NK-92 treated with Interleukin-12 subunit alpha and Interleukin-12 subunit beta, amount 100 ng/mL, for 24 hours (cell line): Measurements from ENCODE around the gene TMUB1.
"Not testable (repeated sequence)": the region's sequence is repeated elsewhere in the genome, so short reads cannot be mapped to it uniquely, and the experiment has no call there.

ENCODE experiments used
- DNase-seq: peaks from one replicate; lab custom pipeline; 2025; lab: John Stamatoyannopoulos, UW

TMUB1 gene

GRCh38 chr7:151053096-151053495, 30.2 kb downstream of the TMUB1 start:
- DNase-seq = no peak

DNA sequence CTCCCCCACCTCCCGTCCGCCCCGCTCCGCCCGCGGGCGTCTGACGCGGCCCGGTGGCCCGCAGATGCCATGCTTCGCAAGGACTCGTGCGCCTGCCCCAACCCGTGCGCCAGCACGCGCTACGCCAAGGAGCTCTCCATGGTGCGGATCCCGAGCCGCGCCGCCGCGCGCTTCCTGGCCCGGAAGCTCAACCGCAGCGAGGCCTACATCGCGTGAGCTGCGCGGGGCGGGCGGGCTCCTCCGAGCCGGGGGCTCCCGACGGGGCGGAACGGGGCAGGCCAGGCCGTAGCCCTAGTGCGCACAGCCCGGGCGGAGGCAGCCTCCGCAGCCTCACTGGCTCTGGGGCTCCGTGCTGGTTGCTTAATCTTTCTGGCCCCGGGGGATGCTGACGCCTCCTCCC, 32.2 kb downstream of the TMUB1 start:
- no peak for DNase-seq

- DNase-seq = no peak
Measured at GRCh38 chr7:151048911-151049463, 34.3 kb downstream of the TMUB1 start.

GRCh38 chr7:151047976-151048815, 35.1 kb downstream of the TMUB1 start, which contains the start of gene ASIC3:
ASIC3 (plus strand) TSS chr7:151048531; CDS start chr7:151048886, 355 bp downstream.
- DNase-seq = no peak

- DNase-seq = no peak
Measured at GRCh38 chr7:151046603-151047573, 36.4 kb downstream of the TMUB1 start.

DNA sequence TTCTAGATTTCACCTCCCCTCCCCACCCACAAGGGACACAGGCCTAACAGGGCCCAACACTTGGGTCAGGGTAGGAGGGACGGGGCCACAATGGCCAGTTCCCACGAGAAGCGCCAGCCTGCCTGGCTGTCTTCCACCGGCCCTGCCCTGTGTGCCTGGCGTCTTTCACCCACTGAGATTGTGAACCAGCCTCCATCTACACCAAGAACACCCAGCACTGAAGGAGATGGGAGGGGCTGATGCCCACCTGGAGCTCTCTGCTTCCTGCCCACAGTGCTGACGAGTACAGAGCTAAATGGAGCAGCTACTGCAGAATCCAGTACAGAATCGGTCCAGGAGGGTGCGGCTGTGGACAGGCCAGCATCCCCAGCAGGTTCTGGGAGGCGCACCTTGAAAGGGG, 37.3 kb downstream of the TMUB1 start:
- no peak for DNase-seq

DNA sequence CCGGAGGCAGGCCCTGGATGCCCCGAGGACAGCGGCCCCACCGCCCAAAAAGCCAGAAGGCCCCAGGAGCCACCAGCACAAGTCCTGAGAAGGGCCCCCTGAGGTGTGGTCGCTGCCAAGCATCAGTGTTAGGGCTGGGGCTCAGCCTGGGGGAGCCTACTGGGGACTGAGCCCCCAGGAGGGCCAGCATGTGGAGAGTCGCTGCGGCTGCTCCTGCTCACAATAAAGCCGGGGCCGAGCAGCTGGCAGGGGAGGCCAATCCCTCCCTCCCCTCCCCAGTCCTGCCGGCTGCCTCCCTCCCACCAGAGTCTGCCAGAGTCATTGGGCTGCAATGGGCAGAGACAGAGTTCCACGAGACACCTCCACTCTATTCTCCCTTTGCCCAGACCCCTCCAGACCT, 38.0 kb downstream of the TMUB1 start:
- no peak for DNase-seq

DNA sequence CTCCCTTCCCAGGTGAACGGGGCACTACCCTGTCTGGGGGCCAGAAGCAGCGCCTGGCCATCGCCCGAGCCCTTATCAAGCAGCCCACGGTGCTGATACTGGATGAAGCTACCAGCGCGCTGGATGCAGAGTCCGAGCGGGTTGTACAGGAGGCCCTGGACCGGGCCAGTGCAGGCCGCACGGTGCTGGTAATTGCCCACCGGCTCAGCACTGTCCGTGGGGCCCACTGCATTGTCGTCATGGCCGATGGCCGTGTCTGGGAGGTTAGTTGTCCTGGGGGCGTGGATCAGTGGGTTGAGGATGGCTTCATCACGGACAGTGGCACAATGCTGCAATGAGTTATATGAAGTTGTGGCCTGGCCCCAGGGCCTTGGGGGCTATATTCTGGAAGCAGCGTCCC, 39.3 kb downstream of the TMUB1 start:
- DNase-seq = no peak

GRCh38 chr7:151043449-151043848, 39.8 kb downstream of the TMUB1 start:
- DNase-seq = not testable (repeated sequence)

DNA sequence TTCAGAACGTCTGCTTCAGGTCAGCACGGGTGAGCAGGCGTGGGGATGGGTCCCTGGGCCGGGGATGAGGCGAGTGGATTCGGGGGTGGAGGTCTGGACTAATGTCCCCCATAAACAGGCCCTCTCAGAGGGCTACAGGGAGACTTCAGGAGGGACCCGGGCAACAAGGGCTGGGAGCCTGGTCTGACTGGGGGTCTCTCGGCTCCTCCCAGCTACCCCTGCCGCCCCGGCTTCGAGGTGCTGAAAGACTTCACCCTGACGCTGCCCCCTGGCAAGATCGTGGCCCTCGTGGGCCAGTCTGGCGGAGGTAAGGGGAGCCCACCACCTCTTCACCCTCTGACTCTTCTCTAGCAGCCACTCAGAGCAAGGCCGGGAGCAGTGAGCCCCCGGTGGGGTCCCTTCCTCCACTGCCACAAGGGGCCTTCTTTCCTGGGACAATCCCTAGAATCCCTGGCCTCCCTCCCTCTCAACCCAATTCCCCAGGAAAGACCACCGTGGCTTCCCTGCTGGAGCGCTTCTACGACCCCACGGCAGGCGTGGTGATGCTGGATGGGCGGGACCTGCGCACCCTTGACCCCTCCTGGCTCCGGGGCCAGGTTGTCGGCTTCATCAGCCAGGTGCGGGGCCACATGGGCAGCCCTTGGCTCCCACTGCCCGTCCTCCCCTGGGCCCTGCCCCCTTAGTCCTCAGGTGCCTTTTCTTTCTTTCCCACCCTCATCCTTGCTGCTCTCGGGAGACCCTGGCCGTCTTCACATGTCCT, 42.5 kb downstream of the TMUB1 start:
- no peak for DNase-seq

DNA sequence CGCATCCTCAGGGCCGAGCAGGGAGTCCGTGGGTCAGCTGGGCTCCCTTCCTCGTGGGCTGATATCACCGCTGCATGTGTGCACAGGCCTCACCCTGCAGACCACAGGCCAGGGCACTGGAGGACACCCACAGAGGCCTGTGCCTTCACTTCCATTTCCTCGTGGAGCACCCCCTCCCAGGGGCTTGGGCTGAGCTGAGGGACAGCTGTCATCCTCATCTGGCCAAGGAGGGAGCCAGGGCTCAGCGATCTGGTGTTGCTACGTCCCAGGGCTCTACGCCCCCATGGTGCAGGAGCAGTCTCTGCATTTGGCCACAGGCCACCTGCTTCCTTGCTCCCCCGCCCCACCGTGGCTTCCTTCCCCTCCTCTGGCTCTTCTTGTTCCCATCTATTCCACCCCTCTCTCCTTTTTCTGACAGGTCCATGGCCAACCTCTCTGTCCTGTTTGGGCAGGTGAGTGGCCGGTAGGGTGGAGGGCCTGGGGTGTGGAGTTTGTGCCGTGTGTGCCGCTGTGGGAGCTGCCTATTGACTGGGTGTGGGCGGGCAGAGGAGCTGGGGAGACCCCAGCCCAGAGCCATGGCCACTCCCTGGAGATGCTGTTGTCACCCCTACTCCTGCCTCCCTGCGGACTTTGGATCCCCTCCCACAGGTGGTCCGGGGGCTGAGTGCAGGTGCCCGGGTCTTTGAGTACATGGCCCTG, 43.3 kb downstream of the TMUB1 start:
- no peak for DNase-seq

DNA sequence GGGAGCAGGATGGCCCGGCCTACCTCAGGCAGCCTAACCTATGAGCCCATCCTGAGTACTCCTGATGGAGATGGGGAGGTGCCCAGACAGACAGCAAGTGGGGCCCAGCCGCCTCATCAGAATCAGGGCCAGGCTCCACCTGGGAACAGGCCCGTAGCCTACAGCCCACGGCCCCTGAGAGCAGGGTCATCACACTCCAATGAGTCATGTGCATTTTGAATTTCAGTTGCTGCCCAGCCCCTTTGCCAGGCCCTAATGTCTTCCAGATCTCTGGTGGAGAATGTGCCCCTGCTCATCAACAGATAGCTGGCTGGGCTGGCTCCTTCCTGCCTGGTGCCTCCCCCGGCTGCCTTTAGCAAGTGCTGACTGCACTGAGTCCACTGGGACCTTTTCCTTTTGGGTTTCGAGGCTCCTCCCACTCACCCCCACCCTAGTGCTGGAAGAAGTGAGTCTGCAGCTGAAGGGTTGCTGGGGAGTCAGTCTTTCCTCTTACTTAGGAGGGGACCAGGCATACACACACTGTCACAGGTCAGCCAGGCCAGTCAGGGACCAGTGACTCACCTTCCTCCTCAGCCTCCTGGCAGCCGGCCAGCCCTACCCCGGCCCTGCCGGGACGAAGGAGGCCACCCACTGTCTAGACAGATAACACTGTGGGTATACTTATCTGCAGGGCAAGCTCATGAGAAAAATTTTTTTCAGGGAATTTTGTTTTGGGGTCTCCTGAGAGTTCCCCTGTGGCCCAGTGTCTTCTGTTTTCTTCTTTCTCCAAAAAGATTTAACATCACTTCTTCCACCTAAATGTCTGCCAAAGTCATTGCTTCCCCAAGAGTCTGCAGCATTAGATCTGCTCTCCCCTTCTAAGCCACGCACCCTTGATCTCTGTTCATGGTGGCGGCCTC, 44.1 kb downstream of the TMUB1 start:
- peak; percentile 62 for DNase-seq

DNA sequence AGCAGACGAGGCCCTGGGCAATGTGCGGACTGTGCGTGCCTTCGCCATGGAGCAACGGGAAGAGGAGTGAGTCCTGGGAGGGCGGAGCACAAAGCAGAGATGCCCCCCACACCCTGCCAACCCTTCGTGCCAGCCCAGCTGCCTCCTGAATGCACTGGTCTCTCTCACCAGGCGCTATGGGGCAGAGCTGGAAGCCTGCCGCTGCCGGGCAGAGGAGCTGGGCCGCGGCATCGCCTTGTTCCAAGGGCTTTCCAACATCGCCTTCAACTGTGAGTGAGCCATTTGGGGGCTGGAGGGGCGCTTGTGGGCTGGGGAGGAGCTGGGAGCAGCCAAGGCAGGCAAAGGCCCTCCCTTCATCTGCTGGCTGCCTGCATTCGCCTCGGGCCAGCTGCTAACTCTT, 47.4 kb downstream of the TMUB1 start:
- no peak for DNase-seq

GRCh38 chr7:151035026-151035717, 48.1 kb downstream of the TMUB1 start:
- no peak for DNase-seq

- no peak for DNase-seq
Measured at GRCh38 chr7:151034312-151035025, 48.8 kb downstream of the TMUB1 start.

DNA sequence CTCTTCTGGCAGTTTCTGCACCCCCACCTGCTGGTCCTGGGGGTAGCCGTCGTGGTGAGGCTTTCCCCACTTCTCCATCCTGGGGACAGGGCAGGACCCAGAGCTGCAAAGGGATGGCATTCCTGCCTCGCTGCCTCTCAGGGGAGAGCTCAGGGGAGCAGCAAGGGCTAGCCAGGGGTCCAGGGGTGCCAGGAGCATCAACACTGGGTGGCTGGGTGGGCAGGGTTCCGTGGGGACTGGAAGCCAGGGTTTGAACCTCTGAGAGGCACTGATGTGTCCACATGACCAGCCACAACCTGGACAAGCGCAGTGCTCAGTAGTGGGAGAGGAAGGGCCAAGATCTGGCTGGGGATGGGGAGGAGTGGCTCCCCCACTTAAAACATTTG, 49.4 kb downstream of the TMUB1 start:
- no peak for DNase-seq

DNA sequence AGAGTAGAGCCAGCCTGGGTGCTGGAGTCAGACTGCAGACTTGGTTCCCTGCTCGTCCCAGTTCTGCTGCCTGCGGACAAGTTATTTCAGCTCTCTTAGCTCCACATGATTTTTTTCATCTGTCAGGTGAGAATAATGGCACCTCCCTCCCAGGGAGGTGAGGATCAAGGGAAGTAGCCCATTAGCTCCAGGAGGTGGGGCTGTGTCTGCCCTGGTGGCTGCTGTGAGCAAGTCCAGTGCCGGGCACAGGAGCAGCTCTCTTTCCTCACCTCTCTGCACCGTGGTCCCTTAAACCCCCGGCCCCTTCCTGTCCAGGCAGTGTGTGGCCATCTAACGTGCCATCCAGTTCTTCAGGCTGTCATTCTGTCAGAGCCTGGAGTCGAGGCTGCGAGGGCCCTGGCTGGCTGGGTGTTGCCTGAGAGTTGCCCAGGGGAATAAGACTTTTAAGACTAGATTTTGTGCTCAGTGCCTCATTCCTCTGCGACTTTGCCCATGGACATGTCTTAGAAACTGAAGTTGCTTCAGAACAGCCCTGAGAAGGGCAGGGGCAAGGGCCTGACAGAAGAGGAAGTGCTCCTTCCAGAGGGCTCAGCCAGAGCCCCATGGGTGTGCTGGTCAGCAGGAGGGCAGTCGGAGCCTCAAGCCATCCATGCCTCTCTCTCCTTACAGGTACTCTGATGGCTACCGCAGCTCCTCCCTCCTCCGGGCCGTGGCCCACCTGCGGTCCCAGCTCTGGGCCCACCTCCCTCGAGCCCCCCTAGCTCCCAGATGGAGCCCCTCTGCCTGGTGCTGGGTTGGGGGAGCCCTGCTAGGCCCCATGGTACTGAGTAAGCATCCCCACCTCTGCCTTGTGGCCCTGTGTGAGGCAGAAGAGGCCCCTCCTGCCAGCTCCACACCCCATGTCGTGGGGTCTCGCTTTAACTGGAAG, 50.1 kb downstream of the TMUB1 start:
- no peak for DNase-seq
